Suprapubic skin (tissue), 4 donors: Measurements from ENCODE around the gene SLC37A1. TPM values are rescaled to one million over a fixed set of nuclear protein-coding genes. Genes with fewer than 3 reads are reported as not detected.

ENCODE experiments used
- DNase-seq, 2 donors: peaks; one replicate each; pipeline ENCODE4 v3.0.0-alpha.2; 2019; ENCODE audit warnings: low spot score in 2 of 2
- H3K27ac ChIP-seq: fragments of 200-600 bp; sonication (generic); one replicate; pipeline ENCODE4 v1.5.1; 2019
- H3K27me3 ChIP-seq: fragments of 200-600 bp; sonication (generic); one replicate; pipeline ENCODE4 v1.5.1; 2019
- H3K36me3 ChIP-seq: fragments of 200-600 bp; sonication (generic); one replicate; pipeline ENCODE4 v1.5.1; 2019
- H3K4me1 ChIP-seq: fragments of 200-600 bp; sonication (generic); one replicate; pipeline ENCODE4 v1.5.1; 2019
- H3K4me3 ChIP-seq: fragments of 200-600 bp; sonication (generic); one replicate; pipeline ENCODE4 v1.5.1; 2019; ENCODE audit warnings: mild to moderate bottlenecking
- H3K9me3 ChIP-seq: fragments of 200-600 bp; sonication (generic); one replicate; pipeline ENCODE4 v1.5.1; 2019
- EP300 ChIP-seq: sonication (generic); formaldehyde crosslinking; IDR thresholded peaks from one replicate; pipeline ENCODE4 v1.6.1; 2017; ENCODE audit warnings: antibody characterized with exemption
- POLR2A ChIP-seq, 2 donors: fragments of 450-650 bp; IDR thresholded peaks; one replicate each; pipeline ENCODE4 v1.6.1; 2017; ENCODE audit warnings: antibody characterized with exemption in 2 of 2, mild to moderate bottlenecking in 2 of 2, moderate library complexity in 2 of 2
- POLR2AphosphoS5 ChIP-seq, 3 donors: sonication (generic); formaldehyde crosslinking; IDR thresholded peaks; one replicate each; pipeline ENCODE4 v1.6.1; 2017; ENCODE audit warnings: antibody characterized with exemption in 3 of 3
- WGBS: methylation state at CpG from one replicate; pipeline ENCODE4 v1.1.5; 2018; 5-methylcytosine and 5-hydroxymethylcytosine counted together
- total RNA-seq, 4 donors: library from RNA; depleted of rRNA; stranded (reverse); fragments of >200 nt; gene quantifications; one replicate each; pipeline ENCODE4 v1.1.0, GENCODE V29; 2016
- TF ChIP-seq, protein P1 (sequence below), 2 donors: fragments of 200-600 bp in 1 of 2; fragments of 450-650 bp in 1 of 2; sonication (generic) in 1 of 2; IDR thresholded peaks; one replicate each; pipeline ENCODE4 v1.5.1; 2016 to 2019; ENCODE audit warnings: antibody characterized with exemption in 2 of 2, mild to moderate bottlenecking in 1 of 2, moderate library complexity in 1 of 2

SLC37A1 gene
- total RNA-seq, 4 donors from 2014 or later = 10.2 to 23.1 (median 19.6) TPM

DNA sequence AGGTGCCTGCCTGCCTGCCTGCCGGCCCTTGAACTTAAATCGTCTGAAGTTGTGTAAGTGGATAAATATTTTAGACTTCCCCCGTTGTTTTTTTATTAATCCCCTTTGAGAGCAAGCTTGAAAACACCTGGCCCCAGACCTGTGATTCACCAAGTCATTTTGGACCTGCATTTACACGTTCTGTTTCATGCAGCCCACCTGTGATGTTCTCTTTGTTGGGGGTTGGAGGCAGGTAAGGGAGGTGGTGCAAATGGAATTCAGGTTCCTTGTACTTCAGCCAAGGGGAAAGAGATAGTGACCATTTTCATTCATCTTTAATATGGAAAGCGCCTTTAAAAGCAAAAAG lies 1.2 kb downstream of the SLC37A1 start:
- H3K36me3 ChIP-seq = peaks cover 6% of the 10 kb centered on the region
- no peaks in the 10 kb centered on the region for H3K27me3 ChIP-seq
- H3K27ac ChIP-seq = peak overlapping the region; percentile 82
- WGBS = 27% methylated on average over 5 of the region's 5 CpGs
- H3K4me3 ChIP-seq = peak overlapping the region; percentile 95
- TF ChIP-seq, protein P1, sequence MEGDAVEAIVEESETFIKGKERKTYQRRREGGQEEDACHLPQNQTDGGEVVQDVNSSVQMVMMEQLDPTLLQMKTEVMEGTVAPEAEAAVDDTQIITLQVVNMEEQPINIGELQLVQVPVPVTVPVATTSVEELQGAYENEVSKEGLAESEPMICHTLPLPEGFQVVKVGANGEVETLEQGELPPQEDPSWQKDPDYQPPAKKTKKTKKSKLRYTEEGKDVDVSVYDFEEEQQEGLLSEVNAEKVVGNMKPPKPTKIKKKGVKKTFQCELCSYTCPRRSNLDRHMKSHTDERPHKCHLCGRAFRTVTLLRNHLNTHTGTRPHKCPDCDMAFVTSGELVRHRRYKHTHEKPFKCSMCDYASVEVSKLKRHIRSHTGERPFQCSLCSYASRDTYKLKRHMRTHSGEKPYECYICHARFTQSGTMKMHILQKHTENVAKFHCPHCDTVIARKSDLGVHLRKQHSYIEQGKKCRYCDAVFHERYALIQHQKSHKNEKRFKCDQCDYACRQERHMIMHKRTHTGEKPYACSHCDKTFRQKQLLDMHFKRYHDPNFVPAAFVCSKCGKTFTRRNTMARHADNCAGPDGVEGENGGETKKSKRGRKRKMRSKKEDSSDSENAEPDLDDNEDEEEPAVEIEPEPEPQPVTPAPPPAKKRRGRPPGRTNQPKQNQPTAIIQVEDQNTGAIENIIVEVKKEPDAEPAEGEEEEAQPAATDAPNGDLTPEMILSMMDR (IDR thresholded peaks at IDR 0.05) = no peak
- TF ChIP-seq EP300 (no peak), POLR2AphosphoS5 (IDR thresholded peaks at IDR 0.05) (no peak), POLR2A (IDR thresholded peaks at IDR 0.05) (no peak)
- H3K9me3 ChIP-seq = no peaks in the 10 kb centered on the region
- DNase-seq = no peak
- H3K4me1 ChIP-seq = peaks cover 26% of the 10 kb centered on the region

DNA sequence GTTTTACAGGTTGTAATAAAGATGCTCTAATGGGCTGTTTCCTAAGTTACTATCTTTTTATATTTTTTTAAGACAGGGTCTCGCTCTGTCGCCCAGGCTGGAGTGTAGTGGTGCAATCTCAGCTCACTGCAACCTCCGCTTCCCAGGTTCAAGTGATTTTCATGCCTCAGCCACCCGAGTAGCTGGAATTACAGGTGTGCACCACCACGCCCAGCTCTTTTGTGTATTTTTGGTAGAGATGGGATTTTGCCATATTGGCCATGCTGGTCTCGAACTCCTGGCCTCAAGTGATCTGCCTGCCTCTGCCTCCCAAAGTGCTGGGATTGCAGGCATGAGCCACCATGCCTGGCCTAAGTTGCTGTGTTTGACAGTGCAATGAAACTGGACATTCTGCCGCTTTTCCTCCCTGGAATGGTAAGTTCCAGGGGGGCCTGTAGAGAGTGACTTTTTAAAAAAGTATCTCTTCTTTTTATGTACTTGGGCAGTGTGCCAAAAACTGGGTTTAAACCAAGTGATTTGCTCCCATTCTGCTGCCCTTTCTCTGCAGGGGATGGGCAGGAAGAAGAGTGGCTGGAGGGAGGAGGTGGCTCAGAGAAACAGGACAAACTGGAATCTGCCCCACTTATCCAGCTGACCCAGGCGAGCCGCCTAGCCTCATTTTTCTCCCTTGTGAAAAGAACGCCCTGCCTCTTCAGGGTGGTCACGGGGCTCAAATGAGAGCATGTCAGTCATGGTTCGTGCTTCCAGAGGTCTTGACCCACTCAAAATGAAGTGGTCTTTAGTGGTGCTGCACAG lies 2.3 kb downstream of the SLC37A1 start:
- H3K4me1 ChIP-seq = peaks cover 26% of the 10 kb centered on the region
- DNase-seq = peak in 1 of 2 donors; percentile 75
- TF ChIP-seq, protein P1 (IDR thresholded peaks at IDR 0.05) = no peak
- TF ChIP-seq EP300 (no peak), POLR2AphosphoS5 (IDR thresholded peaks at IDR 0.05) (no peak), POLR2A (IDR thresholded peaks at IDR 0.05) (no peak)
- H3K27ac ChIP-seq = no peak overlapping the region
- H3K36me3 ChIP-seq = peaks cover 6% of the 10 kb centered on the region
- no peaks in the 10 kb centered on the region for H3K27me3 ChIP-seq
- 88% methylated on average over 12 of the region's 12 CpGs for WGBS
- no peaks in the 10 kb centered on the region for H3K9me3 ChIP-seq
- H3K4me3 ChIP-seq = peak overlapping the region; percentile 95

DNA sequence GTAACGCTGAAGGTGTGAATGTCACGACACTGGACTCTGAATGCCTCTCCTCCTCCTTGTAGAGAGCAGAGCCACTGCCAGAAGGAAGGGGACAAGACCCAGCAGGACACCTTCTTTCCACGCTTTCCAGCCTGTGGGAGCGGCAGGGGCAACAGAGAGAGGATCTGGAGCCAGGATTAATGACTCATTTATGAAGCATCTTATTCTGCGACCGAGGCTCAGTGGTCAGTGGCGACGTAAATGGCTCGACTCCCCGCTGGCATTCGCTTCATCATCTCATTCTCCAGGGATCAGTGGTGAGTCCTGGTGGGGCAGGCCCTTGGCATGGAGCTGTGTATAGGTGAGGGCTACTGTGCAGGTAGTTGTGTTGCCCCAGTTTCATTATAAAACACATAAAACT lies 4.6 kb downstream of the SLC37A1 start:
- Histone ChIP-seq H3K36me3 (peaks cover 6% of the 10 kb centered on the region), H3K9me3 (no peaks in the 10 kb centered on the region), H3K27me3 (no peaks in the 10 kb centered on the region), H3K27ac (no peak overlapping the region), H3K4me3 (no peak overlapping the region), H3K4me1 (peaks cover 24% of the 10 kb centered on the region)
- 80% methylated on average over 11 of the region's 11 CpGs for WGBS
- peak in 1 of 2 donors; percentile 45 for DNase-seq
- TF ChIP-seq POLR2A (IDR thresholded peaks at IDR 0.05) (no peak), POLR2AphosphoS5 (IDR thresholded peaks at IDR 0.05) (no peak), EP300 (no peak)
- TF ChIP-seq, protein P1 (IDR thresholded peaks at IDR 0.05) = no peak

DNA sequence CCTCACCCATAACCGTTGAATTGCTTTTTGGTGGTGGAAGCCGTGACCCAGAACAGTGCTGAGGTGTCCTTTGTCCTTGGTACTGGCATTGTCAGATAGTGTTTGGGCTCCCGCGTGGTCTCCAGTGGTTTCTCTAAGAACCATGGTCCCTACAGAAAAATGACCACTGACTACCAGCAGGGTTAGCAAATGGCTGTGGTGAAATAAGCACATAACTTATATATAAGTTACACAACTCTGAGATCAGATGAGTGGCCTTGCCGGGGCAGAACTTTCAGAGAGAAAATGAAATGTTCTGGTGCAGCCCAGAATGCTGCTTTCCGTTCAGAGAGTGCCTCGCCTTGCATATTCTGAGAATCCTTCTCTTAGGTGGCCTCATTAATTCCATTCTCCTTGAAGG lies 5.0 kb downstream of the SLC37A1 start:
- Histone ChIP-seq H3K36me3 (peaks cover 6% of the 10 kb centered on the region), H3K9me3 (no peaks in the 10 kb centered on the region), H3K4me3 (no peak overlapping the region), H3K27ac (no peak overlapping the region), H3K27me3 (no peaks in the 10 kb centered on the region), H3K4me1 (peaks cover 22% of the 10 kb centered on the region)
- peak in 1 of 2 donors; percentile 8 for DNase-seq
- TF ChIP-seq POLR2AphosphoS5 (IDR thresholded peaks at IDR 0.05) (no peak), POLR2A (IDR thresholded peaks at IDR 0.05) (no peak), EP300 (no peak)
- TF ChIP-seq, protein P1 (IDR thresholded peaks at IDR 0.05) = no peak
- WGBS = 90% methylated on average over 7 of the region's 7 CpGs

DNA sequence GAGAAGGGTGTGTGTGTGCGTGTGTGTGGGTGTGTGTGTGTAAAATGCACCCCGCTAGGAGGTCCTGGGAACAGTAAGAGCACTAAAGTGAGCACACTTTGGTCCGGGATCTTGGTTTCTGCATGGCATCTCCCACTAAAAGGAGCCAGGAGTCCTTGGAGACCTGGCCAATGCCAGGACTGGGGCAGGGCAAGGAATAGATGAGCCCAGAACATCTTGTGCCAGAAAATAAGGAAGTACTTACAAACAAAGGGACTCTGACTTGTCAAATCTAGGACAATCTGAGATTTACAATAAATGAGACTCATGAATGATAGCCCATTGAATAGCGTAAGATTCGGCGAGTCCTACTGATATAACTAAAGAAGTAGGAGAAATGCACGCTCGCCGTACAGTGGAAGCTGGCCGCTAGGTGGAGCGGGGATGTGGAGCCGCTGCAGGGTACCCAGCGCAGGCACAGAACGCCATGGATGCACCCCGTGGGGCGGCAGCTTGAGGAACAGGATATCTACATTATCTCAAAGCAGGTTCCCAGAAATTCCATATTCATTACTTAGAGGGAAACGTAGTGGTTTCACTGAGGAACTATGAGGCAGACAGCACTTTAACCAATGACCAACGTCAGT lies 7.1 kb downstream of the SLC37A1 start:
- H3K27me3 ChIP-seq = no peaks in the 10 kb centered on the region
- no peak overlapping the region for H3K4me3 ChIP-seq
- H3K27ac ChIP-seq = no peak overlapping the region
- peak in 1 of 2 donors; percentile 49 for DNase-seq
- no peak for TF ChIP-seq POLR2A (IDR thresholded peaks at IDR 0.05)
- TF ChIP-seq, protein P1 (IDR thresholded peaks at IDR 0.05) = no peak
- no peak for TF ChIP-seq POLR2AphosphoS5 (IDR thresholded peaks at IDR 0.05)
- TF ChIP-seq EP300 = no peak
- WGBS = 88% methylated on average over 18 of the region's 18 CpGs
- peaks cover 6% of the 10 kb centered on the region for H3K36me3 ChIP-seq
- H3K4me1 ChIP-seq = peaks cover 12% of the 10 kb centered on the region
- H3K9me3 ChIP-seq = no peaks in the 10 kb centered on the region
